ENCODE results near the gene FADS3. TPM values are rescaled to one million over a fixed set of nuclear protein-coding genes. Genes with fewer than 3 reads are reported as not detected.

FADS3 gene
- total RNA-seq, 1 experiment from 2014 or later = 59.7 TPM

DNA sequence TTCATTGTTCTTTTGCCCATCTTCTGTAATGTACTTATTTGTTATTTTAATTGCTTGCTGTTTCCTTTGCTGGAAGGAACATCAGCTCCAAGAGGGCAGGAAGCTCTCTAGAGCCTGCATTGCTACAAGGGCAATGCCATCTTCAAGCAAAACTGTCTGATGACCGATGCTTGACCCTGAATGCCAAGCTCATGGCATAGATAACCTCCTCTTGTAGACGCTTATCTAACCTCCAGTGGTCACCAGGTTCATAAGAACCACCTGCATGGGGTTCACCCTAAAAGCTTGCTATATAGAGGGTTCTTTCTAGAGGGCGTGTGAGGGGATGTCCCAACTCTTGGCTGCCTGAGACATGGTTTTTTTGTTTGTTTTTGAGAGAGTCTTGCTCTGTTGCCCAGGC lies 16.5 kb downstream of the FADS3 start:
- Histone ChIP-seq H3K9me3 (no peaks in the 10 kb centered on the region), H3K27me3 (no peaks in the 10 kb centered on the region), H3K36me3 (peaks cover 2% of the 10 kb centered on the region; the same call in 1 of the 2 replicates), H3K4me3 (no peak overlapping the region)
- no peak for DNase-seq

DNA sequence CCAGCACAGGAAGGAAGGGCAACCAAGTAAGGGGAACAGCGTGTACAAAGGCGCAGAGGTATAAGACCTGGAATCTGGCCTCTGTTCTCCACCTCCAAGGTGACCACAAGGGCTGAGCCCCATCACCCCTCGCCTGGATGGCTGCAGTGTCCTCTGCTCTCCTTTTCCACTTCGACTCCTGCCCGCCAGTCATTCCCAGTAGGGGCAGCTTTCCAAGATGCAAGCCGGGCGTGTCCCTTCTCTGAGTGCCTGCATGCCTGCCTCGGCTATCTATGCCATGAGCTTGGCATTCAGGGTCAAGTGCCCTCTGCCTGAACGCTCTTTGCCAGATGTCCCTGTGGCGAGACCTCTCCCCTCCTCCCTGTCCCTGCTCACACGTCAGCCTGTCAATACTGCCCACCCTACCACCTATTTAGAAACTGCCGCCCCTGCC lies 17.0 kb downstream of the FADS3 start:
- DNase-seq = peak; percentile 47
- Histone ChIP-seq H3K4me3 (no peak overlapping the region), H3K36me3 (peaks cover 2% of the 10 kb centered on the region; the same call in 1 of the 2 replicates), H3K9me3 (no peaks in the 10 kb centered on the region), H3K27me3 (no peaks in the 10 kb centered on the region)

DNA sequence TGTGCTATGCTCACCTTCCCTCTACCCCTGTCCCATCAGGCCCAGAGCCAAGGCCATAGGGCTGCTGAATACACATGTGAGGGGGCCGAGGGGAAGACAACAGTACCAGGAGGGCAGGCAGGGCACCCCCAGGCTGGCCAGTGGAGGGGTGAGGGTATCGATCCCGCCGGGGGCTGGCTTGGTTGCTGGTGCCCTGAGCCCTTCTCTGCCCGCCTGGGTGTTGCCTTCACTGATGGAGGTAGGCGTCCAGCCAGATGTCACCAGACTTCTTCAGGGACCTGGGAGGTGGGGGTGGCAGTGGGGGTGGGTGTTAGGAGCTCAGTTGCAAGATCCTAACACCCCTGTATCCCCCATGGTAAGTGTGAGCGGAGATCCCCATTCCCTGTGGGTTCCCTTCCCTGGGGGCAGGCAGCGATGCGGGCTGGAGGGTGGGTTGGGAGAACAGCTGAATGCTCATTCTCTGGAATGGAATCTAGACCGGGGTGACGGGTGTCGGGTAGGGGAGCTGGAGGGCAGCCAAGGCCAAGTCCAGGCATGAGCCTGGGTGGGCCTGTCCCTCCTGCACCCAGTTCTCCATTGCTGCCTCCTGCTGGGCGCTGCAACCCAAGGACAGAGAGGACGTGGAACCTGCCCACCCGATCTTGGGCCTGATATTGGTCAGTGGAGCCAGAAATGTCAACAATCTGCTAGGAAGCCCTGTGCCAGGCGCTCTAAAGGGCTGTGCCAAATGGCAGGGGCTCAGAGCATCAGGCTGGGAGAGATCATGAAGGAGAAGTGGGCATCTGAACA lies 17.6 kb downstream of the FADS3 start:
- no peak for DNase-seq
- no peak overlapping the region for H3K4me3 ChIP-seq
- no peaks in the 10 kb centered on the region for H3K9me3 ChIP-seq
- H3K27me3 ChIP-seq = no peaks in the 10 kb centered on the region
- no peaks in the 10 kb centered on the region for H3K36me3 ChIP-seq

DNA sequence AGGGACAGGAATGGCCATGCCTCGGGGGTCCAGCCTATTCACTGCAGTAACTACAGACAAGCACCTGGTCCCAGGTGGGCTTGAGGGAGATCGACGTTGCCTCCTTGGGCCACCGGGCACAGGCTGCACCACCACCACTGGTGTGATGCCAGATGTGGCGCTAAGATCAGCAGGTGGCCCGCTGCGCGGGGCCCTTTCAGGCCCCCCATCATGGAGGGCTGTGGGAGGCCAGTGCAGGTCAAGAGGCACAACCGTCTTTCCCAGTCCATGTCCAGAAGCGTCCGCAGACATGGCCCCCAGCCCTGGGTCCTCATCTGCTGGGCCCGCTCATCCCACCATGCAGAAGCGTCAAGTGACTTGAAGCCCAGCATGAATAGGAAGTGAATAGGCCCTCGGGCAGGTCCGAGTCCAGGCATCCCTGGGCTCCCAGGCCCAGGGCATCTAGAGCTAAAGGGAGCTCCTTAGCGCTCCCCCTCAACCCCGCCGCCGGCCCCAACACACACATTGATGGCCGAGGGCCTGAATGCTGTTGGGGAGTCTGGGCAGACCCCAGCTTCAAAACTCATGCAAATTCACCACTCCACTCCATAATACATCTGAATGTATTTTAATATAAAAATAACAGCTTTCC lies 18.3 kb downstream of the FADS3 start:
- no peaks in the 10 kb centered on the region for H3K27me3 ChIP-seq
- no peaks in the 10 kb centered on the region for H3K36me3 ChIP-seq
- no peaks in the 10 kb centered on the region for H3K9me3 ChIP-seq
- no peak overlapping the region for H3K4me3 ChIP-seq
- no peak for DNase-seq

DNA sequence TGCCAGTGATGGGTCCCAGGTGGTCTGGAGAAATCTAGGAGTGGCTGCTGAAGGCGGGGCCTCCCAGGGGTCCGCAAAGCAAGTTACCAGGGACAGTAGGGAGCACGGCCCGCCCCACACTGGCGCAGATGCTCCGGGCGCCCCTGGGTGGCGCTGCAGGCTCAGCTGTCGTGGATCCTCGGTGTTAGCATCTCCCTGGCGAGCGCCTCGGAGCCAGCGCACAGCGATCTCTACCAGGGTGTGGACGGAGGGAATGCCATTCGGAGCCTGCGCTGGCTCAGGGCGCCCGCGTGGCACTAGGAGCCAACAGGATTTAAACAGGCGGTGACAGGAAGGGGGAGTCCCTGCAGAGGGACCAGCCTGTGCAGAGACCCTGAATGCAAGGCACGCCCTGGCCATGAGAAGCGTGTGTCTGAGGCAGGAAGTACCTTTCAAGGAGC lies 20.2 kb downstream of the FADS3 start:
- Histone ChIP-seq H3K36me3 (no peaks in the 10 kb centered on the region), H3K9me3 (no peaks in the 10 kb centered on the region), H3K4me3 (no peak overlapping the region), H3K27me3 (no peaks in the 10 kb centered on the region)
- peak; percentile 79 for DNase-seq

DNA sequence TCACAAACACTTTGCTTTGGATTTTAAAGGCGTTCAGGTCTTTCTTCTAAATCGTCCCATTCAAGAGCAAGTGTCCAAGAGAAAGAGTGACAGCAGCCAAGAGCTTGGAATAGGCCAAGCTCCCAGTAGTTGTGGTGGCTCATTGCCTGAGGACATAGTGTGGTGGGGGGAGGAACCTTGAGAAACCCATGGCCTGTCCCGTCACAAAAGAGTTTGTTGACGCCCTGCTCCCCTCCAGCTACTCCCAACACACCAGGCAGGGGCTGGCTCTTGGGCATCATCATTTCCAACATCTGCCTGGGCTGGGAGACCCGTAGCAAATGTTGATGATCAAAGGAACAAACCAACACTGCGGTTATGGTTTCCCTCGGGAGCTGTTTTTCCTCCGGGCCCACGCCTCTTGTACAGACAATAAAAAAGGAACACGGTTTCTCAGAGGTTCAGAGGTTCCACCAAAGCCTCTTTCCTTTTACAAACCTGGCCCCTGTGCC lies 20.8 kb downstream of the FADS3 start:
- H3K9me3 ChIP-seq = no peaks in the 10 kb centered on the region
- no peaks in the 10 kb centered on the region for H3K36me3 ChIP-seq
- DNase-seq = no peak
- no peaks in the 10 kb centered on the region for H3K27me3 ChIP-seq
- H3K4me3 ChIP-seq = no peak overlapping the region

DNA sequence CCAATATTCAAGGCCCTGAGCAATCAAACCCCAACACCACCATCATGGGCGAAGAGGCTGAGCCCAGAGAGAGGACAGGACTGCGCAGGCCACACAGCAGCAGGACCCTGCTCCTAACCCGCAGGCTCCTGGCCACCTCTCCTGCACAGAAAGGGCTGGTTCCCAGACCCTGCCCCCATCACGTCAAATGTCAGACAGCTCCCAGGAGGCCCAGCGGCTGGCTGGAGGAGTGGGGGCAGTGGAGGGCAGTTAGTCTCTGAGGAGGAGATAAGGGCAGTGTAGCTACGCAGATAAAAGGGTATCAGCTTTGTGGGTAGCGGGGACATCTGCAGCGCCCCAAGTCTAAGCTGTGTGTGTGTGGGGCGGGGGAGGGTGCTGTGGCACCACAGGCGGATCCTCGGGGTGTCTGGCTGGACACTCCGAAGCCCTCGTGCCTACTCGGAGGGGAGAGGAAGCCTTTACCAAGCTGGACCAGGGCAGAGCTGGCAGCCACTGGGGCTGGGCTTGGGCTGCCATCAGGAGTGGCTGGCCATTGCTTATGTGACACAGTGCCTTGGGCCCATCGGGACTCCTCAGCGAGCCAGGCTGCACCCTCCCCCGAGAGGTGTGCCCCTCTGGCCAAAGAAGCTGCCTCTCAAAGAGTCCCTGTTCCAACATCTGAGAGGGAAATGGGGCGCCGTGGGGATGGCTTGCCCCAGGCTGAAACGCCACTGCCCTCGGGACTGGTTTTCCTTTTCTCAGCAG lies 21.5 kb downstream of the FADS3 start:
- Histone ChIP-seq H3K9me3 (no peaks in the 10 kb centered on the region), H3K27me3 (no peaks in the 10 kb centered on the region), H3K36me3 (no peaks in the 10 kb centered on the region), H3K4me3 (no peak overlapping the region)
- DNase-seq = no peak

DNA sequence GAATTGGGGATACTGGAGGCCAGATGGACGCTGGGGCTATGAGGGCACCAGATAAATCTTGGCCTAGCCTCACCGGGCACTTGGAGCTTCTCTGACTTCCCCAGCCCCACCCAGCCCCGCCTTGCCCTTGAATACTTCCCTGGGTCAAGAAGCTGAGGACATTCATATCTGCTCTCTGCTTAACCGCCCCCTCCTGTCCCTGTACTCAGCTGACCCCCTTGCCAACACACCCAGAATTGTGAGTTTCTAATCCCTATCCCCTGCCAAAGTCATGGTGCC lies 22.0 kb downstream of the FADS3 start:
- DNase-seq = no peak
- no peaks in the 10 kb centered on the region for H3K36me3 ChIP-seq
- H3K27me3 ChIP-seq = no peaks in the 10 kb centered on the region
- no peak overlapping the region for H3K4me3 ChIP-seq
- H3K9me3 ChIP-seq = no peaks in the 10 kb centered on the region

DNA sequence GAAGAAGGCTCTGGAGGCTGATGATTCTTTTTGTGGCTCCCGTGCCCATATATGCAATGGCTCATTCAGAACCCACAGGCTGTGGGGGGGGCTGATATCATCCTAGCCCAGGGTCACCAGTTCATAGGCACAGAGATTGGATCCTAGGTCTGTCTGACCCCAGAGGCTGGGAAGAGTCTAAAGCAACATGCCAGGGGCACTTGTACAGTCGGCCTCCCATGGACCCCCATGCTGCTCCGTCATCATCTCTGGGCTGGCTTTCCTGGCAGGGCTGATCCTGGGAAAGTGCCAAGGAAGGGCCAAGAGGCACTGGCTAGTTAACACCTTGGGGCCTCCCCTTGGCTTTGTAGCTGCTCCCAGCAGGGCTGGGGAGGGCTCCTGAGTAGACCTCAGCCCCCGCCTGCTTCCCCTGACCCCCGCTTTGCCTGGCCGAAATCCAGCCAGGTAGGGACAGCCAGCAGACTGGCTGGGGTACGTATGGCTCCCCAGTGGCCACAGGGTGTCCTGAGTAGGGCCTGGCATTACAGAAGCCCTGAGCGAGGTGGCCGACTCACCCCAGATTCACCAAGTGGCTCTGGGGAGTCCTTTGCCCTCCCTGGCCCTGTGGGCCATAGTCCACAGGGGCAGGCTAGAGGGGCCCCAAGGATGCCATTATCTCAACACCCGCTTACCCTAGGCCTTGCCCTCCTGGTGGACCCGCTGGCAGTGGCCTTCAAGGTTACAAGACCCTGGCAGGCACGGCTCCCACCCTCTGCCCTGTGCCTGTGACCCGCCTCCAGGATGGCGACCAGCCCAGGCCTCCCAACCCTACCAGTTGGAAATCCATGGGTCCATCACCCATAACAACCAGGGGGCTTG lies 22.5 kb downstream of the FADS3 start:
- Histone ChIP-seq H3K36me3 (no peaks in the 10 kb centered on the region), H3K27me3 (no peaks in the 10 kb centered on the region), H3K9me3 (no peaks in the 10 kb centered on the region), H3K4me3 (no peak overlapping the region)
- no peak for DNase-seq

DNA sequence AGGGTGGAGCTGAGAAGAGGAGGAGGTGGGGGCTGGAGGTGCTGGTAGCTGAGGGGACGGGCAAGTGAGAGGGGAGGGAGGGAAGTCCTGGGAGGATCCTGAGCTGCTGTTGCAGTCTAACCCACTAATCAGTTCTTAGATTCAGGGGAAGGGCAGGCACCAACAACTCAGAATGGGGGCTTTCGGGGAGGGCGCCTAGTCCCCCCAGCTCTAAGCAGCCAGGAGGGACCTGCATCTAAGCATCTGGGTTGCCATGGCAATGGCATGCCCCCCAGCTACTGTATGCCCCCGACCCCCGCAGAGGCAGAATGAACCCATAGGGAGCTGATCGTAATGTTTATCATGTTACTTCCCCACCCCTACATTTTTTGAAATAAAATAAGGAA lies 24.4 kb downstream of the FADS3 start:
- no peak for DNase-seq
- H3K27me3 ChIP-seq = no peaks in the 10 kb centered on the region
- no peak overlapping the region for H3K4me3 ChIP-seq
- no peaks in the 10 kb centered on the region for H3K36me3 ChIP-seq
- H3K9me3 ChIP-seq = no peaks in the 10 kb centered on the region

DNA sequence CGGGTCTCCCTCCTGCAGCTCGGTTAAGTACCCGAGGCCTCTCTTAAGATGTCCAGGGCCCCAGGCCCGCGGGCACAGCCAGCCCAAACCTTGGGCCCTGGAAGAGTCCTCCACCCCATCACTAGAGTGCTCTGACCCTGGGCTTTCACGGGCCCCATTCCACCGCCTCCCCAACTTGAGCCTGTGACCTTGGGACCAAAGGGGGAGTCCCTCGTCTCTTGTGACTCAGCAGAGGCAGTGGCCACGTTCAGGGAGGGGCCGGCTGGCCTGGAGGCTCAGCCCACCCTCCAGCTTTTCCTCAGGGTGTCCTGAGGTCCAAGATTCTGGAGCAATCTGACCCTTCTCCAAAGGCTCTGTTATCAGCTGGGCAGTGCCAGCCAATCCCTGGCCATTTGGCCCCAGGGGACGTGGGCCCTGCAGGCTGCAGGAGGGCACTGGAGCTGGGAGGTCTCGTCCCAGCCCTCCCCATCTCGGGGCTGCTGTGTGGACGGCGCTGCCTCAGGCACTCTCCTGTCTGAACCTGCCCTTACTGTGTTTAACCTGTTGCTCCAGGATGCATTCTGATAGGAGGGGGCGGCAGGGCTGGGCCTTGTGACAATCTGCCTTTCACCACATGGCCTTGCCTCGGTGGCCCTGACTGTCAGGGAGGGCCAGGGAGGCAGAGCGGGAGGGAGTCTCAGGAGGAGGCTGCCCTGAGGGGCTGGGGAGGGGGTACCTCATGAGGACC lies 25.0 kb downstream of the FADS3 start:
- Histone ChIP-seq H3K4me3 (no peak overlapping the region), H3K27me3 (no peaks in the 10 kb centered on the region), H3K9me3 (no peaks in the 10 kb centered on the region), H3K36me3 (no peaks in the 10 kb centered on the region)
- no peak for DNase-seq

DNA sequence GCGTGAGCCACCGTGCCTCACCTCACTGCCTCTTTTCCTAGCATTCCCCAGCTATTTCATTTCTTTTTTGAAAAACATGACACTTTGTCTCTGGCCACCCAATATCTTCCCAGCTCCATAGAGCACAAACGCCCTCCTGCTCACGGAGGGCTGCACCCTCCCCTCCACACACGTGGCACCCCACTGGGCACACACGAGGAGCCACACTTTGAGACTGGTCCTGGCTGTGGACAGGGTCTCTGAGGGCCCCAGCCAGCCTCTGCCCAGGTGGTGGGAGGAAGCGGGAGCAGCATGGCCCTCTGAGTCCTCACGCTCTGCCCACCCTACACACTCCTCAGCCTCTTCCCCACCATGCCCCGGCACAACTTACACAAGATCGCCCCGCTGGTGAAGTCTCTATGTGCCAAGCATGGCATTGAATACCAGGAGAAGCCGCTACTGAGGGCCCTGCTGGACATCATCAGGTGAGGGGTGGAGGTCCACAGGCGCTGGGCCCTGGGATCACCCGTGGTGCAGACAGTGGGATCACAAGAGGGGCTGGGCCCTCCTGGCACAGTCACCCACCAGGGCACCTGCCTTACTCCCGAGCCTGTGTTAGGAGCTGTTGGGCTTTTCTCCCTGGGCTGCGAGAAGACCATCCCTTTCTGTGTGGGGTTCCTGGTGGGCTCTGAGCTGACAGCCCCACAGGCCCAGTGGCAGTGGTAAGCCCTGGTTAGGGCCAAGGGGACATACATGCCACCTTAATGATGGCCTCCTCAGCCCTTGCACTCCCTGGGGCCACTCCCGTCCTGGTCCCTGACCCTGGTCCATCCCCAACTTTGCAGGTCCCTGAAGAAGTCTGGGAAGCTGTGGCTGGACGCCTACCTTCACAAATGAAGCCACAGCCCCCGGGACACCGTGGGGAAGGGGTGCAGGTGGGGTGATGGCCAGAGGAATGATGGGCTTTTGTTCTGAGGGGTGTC lies 26.2 kb downstream of the FADS3 start:
- H3K4me3 ChIP-seq = no peak overlapping the region
- H3K9me3 ChIP-seq = no peaks in the 10 kb centered on the region
- no peaks in the 10 kb centered on the region for H3K27me3 ChIP-seq
- DNase-seq = no peak
- H3K36me3 ChIP-seq = no peaks in the 10 kb centered on the region

DNA sequence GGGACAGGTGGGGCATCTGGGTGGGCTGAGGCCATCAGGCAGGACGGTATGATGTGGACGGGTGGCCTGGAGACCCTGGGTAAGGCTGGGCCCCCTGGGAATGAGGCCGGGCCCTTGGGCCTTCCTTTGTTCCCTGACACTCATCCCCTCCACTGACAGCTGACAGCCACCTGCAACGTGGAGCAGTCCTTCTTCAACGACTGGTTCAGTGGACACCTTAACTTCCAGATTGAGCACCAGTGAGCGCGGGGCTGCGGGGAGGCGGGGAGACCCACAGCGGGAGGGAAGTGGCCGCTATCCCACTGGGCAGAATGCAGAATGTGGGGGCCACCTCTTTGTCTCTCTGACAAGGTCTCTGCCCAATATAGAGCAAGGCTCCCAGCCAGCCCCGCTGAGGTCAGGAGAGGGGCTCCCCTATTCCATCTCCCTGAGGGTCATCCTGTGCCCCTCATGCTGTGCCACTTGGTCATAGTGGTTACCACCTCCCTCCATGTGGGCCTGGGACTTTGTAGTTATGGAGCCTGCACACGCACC lies 27.7 kb downstream of the FADS3 start:
- no peaks in the 10 kb centered on the region for H3K36me3 ChIP-seq
- DNase-seq = no peak
- no peaks in the 10 kb centered on the region for H3K27me3 ChIP-seq
- H3K4me3 ChIP-seq = no peak overlapping the region
- H3K9me3 ChIP-seq = no peaks in the 10 kb centered on the region

DNA sequence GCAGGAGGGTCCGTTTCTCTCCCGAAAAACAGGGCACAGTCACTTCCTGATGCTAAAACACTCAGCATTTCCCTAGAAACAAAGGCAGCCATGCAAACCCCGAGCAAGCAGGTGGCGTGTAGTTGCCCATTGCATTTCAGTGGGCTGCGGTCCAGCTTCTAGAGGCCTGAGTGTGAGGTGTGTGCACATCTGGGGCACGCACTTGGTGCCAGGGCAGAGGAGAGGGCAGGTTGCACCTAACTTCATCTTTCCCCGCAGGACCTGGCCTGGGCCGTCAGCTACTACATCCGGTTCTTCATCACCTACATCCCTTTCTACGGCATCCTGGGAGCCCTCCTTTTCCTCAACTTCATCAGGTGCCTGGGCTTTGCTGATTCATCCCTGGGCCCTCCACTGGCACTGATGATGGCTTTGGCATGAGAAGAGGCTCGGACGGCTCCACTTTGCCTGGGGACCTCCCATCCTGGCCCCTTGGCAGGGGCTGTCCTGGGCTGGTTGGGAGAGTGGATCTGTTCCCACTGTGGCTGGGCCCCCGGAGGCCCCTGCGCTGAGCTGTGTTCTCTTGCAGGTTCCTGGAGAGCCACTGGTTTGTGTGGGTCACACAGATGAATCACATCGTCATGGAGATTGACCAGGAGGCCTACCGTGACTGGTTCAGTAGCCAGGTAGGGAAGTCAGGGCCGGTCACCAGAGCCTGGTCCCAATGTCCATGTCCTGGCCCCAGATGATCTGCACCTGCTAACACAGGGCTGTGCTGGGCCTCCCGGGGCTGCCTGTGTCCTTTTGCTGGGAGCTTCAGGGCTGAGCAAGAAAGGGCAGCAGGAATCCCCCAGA lies 28.4 kb downstream of the FADS3 start:
- Histone ChIP-seq H3K27me3 (no peaks in the 10 kb centered on the region), H3K9me3 (no peaks in the 10 kb centered on the region), H3K36me3 (no peaks in the 10 kb centered on the region), H3K4me3 (no peak overlapping the region)
- DNase-seq = no peak
